BLaER1 treated with 17β-estradiol and CSF1 and Interleukin-3, amounts not matched to agents 10 nM and 100 nM (cell line): Measurements from ENCODE around the gene PRKD1.

ENCODE experiments used
- H3K27ac ChIP-seq, 11 experiments: shearing (Covaris generic); formaldehyde crosslinking; 2 replicates each; pipeline ENCODE4 v1.8.1; 2022
- H3K27me3 ChIP-seq, 11 experiments: shearing (Covaris generic); formaldehyde crosslinking; 2 replicates each; pipeline ENCODE4 v1.8.1; 2022
- H3K36me3 ChIP-seq, 11 experiments: shearing (Covaris generic); formaldehyde crosslinking; 2 replicates each; pipeline ENCODE4 v1.8.1; 2022
- H3K4me1 ChIP-seq, 10 experiments: shearing (Covaris generic); formaldehyde crosslinking; 2 replicates each; pipeline ENCODE4 v1.8.1; 2022
- H3K4me2 ChIP-seq, 11 experiments: shearing (Covaris generic); formaldehyde crosslinking; 2 replicates each; pipeline ENCODE4 v1.8.1; 2022
- H3K4me3 ChIP-seq, 10 experiments: shearing (Covaris generic); formaldehyde crosslinking; 2 replicates each; pipeline ENCODE4 v1.8.1; 2022
- H3K9ac ChIP-seq, 11 experiments: shearing (Covaris generic); formaldehyde crosslinking; 2 replicates each; pipeline ENCODE4 v1.8.1; 2022
- H3K9me3 ChIP-seq, 11 experiments: shearing (Covaris generic); formaldehyde crosslinking; replicated peaks in 1 of 11; 2 replicates each; pipeline ENCODE4 v1.8.1; 2022
- H4K20me1 ChIP-seq, 11 experiments: shearing (Covaris generic); formaldehyde crosslinking; 2 replicates each; pipeline ENCODE4 v1.8.1; 2022
- Cebpa-rat ChIP-seq, 11 experiments: shearing (Covaris generic); IDR thresholded peaks; 2 replicates each; pipeline ENCODE4 v1.8.1; 2022

PRKD1 gene

DNA sequence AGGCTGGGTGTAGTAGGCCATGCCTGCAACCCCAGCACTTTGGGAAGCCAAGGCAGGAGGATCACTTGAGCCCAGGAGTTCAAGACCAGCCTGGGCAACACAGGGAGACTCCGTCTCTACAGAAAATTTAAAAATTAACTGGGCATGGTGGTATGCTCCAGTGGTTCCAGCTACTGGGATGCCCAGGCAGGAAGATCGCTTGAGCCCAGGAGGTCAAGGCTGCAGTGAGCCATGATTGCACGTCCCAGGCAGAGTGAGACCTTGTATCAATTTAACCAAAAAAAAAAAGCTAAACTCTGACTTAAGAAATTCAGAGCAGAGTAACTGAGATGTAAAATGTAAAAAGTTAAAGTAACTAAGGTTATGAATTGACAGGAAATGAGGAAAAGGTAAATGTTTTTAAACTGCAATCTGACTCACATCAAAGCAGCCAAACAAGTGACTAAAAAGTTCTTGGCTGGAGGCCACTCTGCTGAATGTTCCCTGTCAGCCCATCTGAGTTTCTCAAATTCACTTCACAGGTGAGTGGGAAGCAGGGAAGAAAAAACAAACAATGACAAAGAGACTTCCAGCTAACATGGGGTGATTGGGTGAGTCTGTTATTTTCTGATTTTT, 21.3 kb downstream of the PRKD1 start:
- no peaks in the 10 kb centered on the region for H3K36me3 ChIP-seq
- peaks cover 0 to 6% (median 4%) of the 10 kb centered on the region in 11 experiments; a peak in 10 of 22 replicates for H3K9me3 ChIP-seq
- no peaks in the 10 kb centered on the region for H3K27me3 ChIP-seq
- no peak overlapping the region for H3K27ac ChIP-seq
- H3K4me2 ChIP-seq = no peak overlapping the region
- no peaks in the 10 kb centered on the region for H4K20me1 ChIP-seq
- no peak overlapping the region for H3K9ac ChIP-seq
- no peak overlapping the region for H3K4me3 ChIP-seq
- H3K4me1 ChIP-seq = no peaks in the 10 kb centered on the region
- no peak for TF ChIP-seq Cebpa-rat (IDR thresholded peaks at IDR 0.05)

DNA sequence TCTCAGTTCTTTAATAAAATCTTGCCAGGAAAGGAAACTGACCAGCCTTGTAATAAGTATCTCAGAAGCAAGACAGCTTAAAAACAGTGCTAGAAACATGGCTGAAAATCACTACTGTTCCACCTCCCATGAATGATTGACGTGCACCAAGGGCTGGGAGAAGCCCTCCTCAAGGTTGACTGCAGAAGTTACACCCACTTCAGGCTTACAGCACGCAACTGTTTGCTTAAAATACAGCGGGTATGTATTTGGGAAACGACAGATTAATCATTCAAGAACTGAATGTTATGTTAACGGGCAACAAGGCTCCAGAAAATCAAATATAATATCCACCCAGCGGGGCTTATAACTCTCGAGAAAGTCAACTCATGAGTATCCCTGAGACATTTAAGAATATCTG, 22.1 kb downstream of the PRKD1 start:
- H3K27me3 ChIP-seq = no peaks in the 10 kb centered on the region
- no peaks in the 10 kb centered on the region for H4K20me1 ChIP-seq
- no peaks in the 10 kb centered on the region for H3K36me3 ChIP-seq
- no peak overlapping the region for H3K4me3 ChIP-seq
- H3K9ac ChIP-seq = no peak overlapping the region
- H3K27ac ChIP-seq = no peak overlapping the region
- no peak for TF ChIP-seq Cebpa-rat (IDR thresholded peaks at IDR 0.05)
- H3K9me3 ChIP-seq = peaks cover 0 to 11% (median 4%) of the 10 kb centered on the region in 11 experiments; a peak in 10 of 22 replicates
- no peak overlapping the region for H3K4me2 ChIP-seq
- no peaks in the 10 kb centered on the region; a peak in 1 of 20 replicates for H3K4me1 ChIP-seq

DNA sequence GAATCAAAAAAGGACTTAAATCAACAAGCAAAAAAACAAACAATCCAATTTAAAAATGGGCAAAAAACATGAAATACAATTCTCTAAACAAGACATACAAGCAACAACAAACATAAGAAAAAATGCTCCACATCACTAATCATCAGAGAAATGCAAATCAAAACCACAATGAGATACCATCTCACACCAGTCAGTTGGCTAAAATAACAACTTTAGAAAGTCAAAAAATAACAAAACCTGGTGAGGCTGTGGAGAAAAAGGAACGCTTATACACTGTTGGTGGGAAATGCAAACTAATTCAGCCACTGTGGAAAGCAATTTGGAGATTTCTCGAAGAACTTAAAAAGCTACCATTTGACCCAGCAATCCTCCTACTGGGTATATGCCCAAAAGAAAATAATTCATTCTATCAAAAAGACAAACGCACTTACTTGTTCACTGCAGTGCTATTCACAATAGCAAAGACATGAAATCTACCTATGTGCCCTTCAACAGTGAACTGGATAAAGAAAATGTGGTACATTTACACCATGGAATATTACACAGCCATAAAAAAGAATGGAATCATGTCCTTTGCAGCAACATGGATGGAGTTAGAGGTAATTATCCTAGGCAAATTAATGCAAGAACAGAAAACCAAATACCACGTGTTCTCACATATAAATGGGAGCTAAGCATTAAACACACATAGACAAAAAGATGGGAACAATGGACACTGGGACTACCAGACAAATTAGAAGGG, 26.9 kb downstream of the PRKD1 start:
- Histone ChIP-seq H3K9ac (no peak overlapping the region), H3K4me2 (no peak overlapping the region), H3K27ac (no peak overlapping the region), H3K4me1 (no peaks in the 10 kb centered on the region; a peak in 1 of 20 replicates), H3K36me3 (no peaks in the 10 kb centered on the region), H3K27me3 (no peaks in the 10 kb centered on the region), H4K20me1 (no peaks in the 10 kb centered on the region), H3K4me3 (no peak overlapping the region), H3K9me3 (peaks cover 0 to 6% (median 0%) of the 10 kb centered on the region in 11 experiments; a peak in 1 of 22 replicates)
- no peak for TF ChIP-seq Cebpa-rat (IDR thresholded peaks at IDR 0.05)

DNA sequence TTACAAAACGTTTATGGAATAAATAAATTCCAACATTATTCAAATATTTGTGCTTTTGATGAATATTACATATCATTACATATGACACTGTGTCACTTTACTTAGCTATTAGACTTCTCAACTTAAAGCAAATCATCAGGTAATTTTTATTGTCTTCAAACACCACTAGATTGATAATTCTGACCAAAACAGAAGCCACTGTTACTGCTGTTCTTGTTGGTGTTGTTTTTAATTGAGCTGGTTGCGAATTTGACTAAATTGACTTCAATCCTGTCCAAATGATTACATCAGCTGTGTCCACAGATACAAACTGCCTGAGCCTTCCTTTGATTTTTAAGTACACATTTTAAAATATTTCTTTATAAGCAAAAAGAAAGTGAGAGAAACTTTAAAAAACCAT, 29.2 kb downstream of the PRKD1 start:
- no peaks in the 10 kb centered on the region for H3K36me3 ChIP-seq
- H3K4me1 ChIP-seq = no peaks in the 10 kb centered on the region; a peak in 1 of 20 replicates
- H4K20me1 ChIP-seq = no peaks in the 10 kb centered on the region
- TF ChIP-seq Cebpa-rat (IDR thresholded peaks at IDR 0.05) = no peak
- no peaks in the 10 kb centered on the region for H3K27me3 ChIP-seq
- peaks cover 0 to 6% (median 0%) of the 10 kb centered on the region in 11 experiments; a peak in 1 of 22 replicates for H3K9me3 ChIP-seq
- no peak overlapping the region for H3K4me3 ChIP-seq
- H3K4me2 ChIP-seq = no peak overlapping the region
- H3K27ac ChIP-seq = no peak overlapping the region
- no peak overlapping the region for H3K9ac ChIP-seq

DNA sequence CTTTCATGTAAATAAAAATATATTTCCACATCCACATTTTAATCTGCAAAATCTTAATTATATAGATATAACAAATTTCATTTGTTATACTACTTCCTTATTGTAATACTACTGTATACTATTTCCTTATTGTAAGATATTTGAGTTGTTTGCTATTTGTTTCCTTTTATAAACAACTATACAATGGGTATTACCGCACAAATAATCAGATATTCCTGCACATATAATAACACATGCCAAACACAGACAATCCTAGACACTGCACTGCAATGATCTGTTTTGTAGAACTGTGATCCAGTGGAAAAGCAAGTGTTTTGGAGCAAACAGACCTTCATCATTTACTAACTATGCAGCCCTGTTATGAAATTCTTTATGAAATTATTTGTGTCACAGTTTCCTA, 30.5 kb downstream of the PRKD1 start:
- Histone ChIP-seq H3K4me2 (no peak overlapping the region), H3K4me1 (no peaks in the 10 kb centered on the region; a peak in 1 of 20 replicates), H3K27ac (no peak overlapping the region), H3K9ac (no peak overlapping the region), H3K9me3 (peaks cover 0 to 6% (median 0%) of the 10 kb centered on the region in 11 experiments; a peak in 1 of 22 replicates), H3K27me3 (no peaks in the 10 kb centered on the region), H4K20me1 (no peaks in the 10 kb centered on the region), H3K36me3 (no peaks in the 10 kb centered on the region), H3K4me3 (no peak overlapping the region)
- no peak for TF ChIP-seq Cebpa-rat (IDR thresholded peaks at IDR 0.05)

DNA sequence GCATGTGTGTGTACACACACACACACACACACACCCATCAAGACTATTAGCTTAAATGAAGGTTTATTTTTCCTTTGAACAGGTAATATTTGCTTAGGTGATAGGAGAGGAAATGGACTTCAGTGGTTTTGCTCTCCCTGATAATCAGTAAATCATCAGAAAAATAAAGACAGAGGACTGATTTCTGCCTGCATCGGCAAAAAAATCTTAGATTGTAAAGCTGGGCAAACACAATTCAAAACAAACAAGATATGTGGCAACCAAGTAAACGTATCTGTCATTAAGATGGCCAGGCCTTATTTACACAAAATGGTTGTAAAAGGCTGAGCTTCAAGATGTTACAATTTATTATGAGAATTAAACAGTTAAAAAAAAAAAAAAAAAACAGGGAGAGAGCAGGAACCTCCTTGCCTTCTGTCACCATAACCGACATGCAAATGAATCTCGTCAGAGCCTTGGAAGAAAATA, 31.3 kb downstream of the PRKD1 start:
- Histone ChIP-seq H4K20me1 (no peaks in the 10 kb centered on the region), H3K4me2 (no peak overlapping the region), H3K4me1 (no peaks in the 10 kb centered on the region; a peak in 1 of 20 replicates), H3K27ac (no peak overlapping the region), H3K36me3 (no peaks in the 10 kb centered on the region), H3K4me3 (no peak overlapping the region), H3K9me3 (peaks cover 0 to 6% (median 0%) of the 10 kb centered on the region in 11 experiments; a peak in 1 of 22 replicates), H3K9ac (no peak overlapping the region), H3K27me3 (no peaks in the 10 kb centered on the region)
- no peak for TF ChIP-seq Cebpa-rat (IDR thresholded peaks at IDR 0.05)

DNA sequence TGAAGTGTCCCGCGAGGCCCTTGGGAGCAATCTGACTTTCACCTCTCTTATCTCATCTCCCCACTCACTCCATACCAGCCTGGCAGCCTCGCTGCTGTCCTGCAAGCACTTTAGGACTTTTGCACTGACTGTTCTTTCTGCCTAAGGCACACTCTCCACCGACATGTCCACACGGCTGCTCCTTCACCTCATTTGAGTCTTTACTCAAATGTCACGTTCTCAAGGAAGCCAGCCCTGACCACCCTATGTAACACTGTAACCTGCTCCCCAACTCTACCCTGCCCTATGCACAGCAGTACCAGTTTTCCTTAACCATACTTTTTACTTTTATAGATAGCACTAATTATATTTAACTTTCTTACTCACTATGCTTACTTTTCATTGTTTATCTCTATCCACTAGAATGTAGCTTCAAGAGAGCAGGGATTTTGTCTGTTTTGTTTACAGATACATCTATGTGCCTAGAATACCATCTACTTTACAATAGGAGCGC, 32.0 kb downstream of the PRKD1 start:
- Histone ChIP-seq H3K9me3 (0 out of 22 replicates have a peak, but pooled peaks cover 0 to under 1% (median 0%) of the 10 kb centered on the region in 11 experiments), H3K27ac (no peak overlapping the region), H3K9ac (no peak overlapping the region), H3K27me3 (no peaks in the 10 kb centered on the region), H3K4me2 (no peak overlapping the region), H3K4me1 (no peaks in the 10 kb centered on the region; a peak in 1 of 20 replicates), H3K4me3 (no peak overlapping the region), H4K20me1 (no peaks in the 10 kb centered on the region), H3K36me3 (no peaks in the 10 kb centered on the region)
- no peak for TF ChIP-seq Cebpa-rat (IDR thresholded peaks at IDR 0.05)

DNA sequence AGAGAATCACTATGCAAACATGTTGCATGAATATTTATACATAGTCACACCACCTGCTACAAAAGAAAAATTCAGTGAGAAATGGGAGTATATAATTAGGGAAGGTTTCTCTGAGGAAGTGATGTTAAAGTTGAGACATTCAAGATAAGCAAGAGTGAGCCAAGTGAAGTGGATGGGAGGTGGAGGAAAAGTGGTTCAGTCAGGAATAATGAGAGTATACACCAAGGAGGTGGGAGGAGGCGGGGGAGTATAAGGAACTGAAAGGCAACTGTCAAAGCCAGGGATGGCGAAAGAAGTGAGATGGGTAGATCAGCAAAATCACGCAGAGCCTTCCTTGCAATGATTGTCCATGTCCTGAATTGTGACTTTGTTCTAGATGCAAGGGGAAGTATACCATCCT, 33.7 kb downstream of the PRKD1 start:
- Histone ChIP-seq H3K4me1 (no peaks in the 10 kb centered on the region), H3K4me3 (no peak overlapping the region), H3K9me3 (no peaks in the 10 kb centered on the region), H4K20me1 (no peaks in the 10 kb centered on the region), H3K27me3 (no peaks in the 10 kb centered on the region), H3K9ac (no peak overlapping the region), H3K4me2 (0 out of 22 replicates have a peak overlapping the region, but pooled peaks of 1 of the 11 experiments have one; percentile 7), H3K36me3 (no peaks in the 10 kb centered on the region), H3K27ac (no peak overlapping the region)
- TF ChIP-seq Cebpa-rat (IDR thresholded peaks at IDR 0.05) = no peak

- Histone ChIP-seq H3K9me3 (no peaks in the 10 kb centered on the region), H3K4me3 (no peak overlapping the region), H3K36me3 (no peaks in the 10 kb centered on the region), H3K27ac (no peak overlapping the region), H3K9ac (no peak overlapping the region), H3K27me3 (no peaks in the 10 kb centered on the region), H3K4me2 (no peak overlapping the region), H4K20me1 (no peaks in the 10 kb centered on the region), H3K4me1 (no peaks in the 10 kb centered on the region)
- TF ChIP-seq Cebpa-rat (IDR thresholded peaks at IDR 0.05) = no peak
These were observed 35.3 kb downstream of the PRKD1 start for GRCh38 chr14:29892327-29892726.
